ENCODE data around the gene MAMDC2. TPM values are rescaled to one million over a fixed set of nuclear protein-coding genes. Genes with fewer than 3 reads are reported as not detected.

The MAMDC2 gene
- total RNA-seq, 1 donor from 2014 or later: 211 TPM

GRCh38 chr9:70170151-70170790 is 126.6 kb downstream of the MAMDC2 start:
- Mint-ChIP-seq H3K4me3 (ENCODE audit: unreplicated experiment) (no peak overlapping the region), H3K36me3 (ENCODE audit: low read depth, unreplicated experiment) (peaks cover 22% of the 10 kb centered on the region), H3K27ac (ENCODE audit: unreplicated experiment) (no peak overlapping the region), H3K4me1 (ENCODE audit: low read depth, unreplicated experiment) (peaks cover 3% of the 10 kb centered on the region), H3K9me3 (ENCODE audit: unreplicated experiment) (no peaks in the 10 kb centered on the region), H3K27me3 (ENCODE audit: low read depth, unreplicated experiment) (no peaks in the 10 kb centered on the region)
- H3K27me3 ChIP-seq (ENCODE audit: insufficient read depth, low read length): no peaks in the 10 kb centered on the region
- H3K36me3 ChIP-seq (ENCODE audit: insufficient read depth, low read length): peaks cover 5% of the 10 kb centered on the region
- H3K4me1 ChIP-seq (ENCODE audit: insufficient read depth, low read length): no peaks in the 10 kb centered on the region
- H3K9ac ChIP-seq (ENCODE audit: low read length): no peak overlapping the region
- no peak overlapping the region for H3K4me2 ChIP-seq (ENCODE audit: low read length)
- no peaks in the 10 kb centered on the region for H3K79me2 ChIP-seq (ENCODE audit: insufficient read depth, low read length)
- no peaks in the 10 kb centered on the region for H3K9me3 ChIP-seq (ENCODE audit: insufficient read depth, low read depth, low read length)
- no peak for DNase-seq (ENCODE audit: low read depth)
- H3K27ac ChIP-seq (ENCODE audit: low read depth, low read length): no peak overlapping the region
- no peaks in the 10 kb centered on the region for H4K20me1 ChIP-seq (ENCODE audit: insufficient read depth, low read length)
- TF ChIP-seq CTCF (IDR thresholded peaks at IDR 0.05; ENCODE audit: insufficient read depth, low read depth, low read length) (no peak), EZH2 (IDR thresholded peaks at IDR 0.05; ENCODE audit: insufficient read depth, low read length) (no peak)
- no peak overlapping the region for H3K4me3 ChIP-seq (ENCODE audit: insufficient read depth, low read depth, low read length)
- no peak for FAIRE-seq
- H2AFZ ChIP-seq (ENCODE audit: low read depth, low read length): no peak overlapping the region

- Histone ChIP-seq H3K4me3 (ENCODE audit: insufficient read depth, low read depth, low read length) (no peak overlapping the region), H3K9me3 (ENCODE audit: insufficient read depth, low read depth, low read length) (no peaks in the 10 kb centered on the region), H3K4me2 (ENCODE audit: low read length) (no peak overlapping the region), H3K36me3 (ENCODE audit: insufficient read depth, low read length) (peaks cover 7% of the 10 kb centered on the region), H3K27ac (ENCODE audit: low read depth, low read length) (no peak overlapping the region), H2AFZ (ENCODE audit: low read depth, low read length) (no peak overlapping the region), H3K4me1 (ENCODE audit: insufficient read depth, low read length) (no peaks in the 10 kb centered on the region), H3K79me2 (ENCODE audit: insufficient read depth, low read length) (no peaks in the 10 kb centered on the region), H3K27me3 (ENCODE audit: insufficient read depth, low read length) (no peaks in the 10 kb centered on the region), H3K9ac (ENCODE audit: low read length) (no peak overlapping the region), H4K20me1 (ENCODE audit: insufficient read depth, low read length) (no peaks in the 10 kb centered on the region)
- Mint-ChIP-seq H3K9me3 (ENCODE audit: unreplicated experiment) (no peaks in the 10 kb centered on the region), H3K27me3 (ENCODE audit: low read depth, unreplicated experiment) (no peaks in the 10 kb centered on the region), H3K36me3 (ENCODE audit: low read depth, unreplicated experiment) (peaks cover 32% of the 10 kb centered on the region), H3K4me1 (ENCODE audit: low read depth, unreplicated experiment) (peaks cover 3% of the 10 kb centered on the region), H3K4me3 (ENCODE audit: unreplicated experiment) (no peak overlapping the region), H3K27ac (ENCODE audit: unreplicated experiment) (no peak overlapping the region)
- no peak for DNase-seq (ENCODE audit: low read depth)
- no peak for TF ChIP-seq CTCF (IDR thresholded peaks at IDR 0.05; ENCODE audit: insufficient read depth, low read depth, low read length)
- no peak for TF ChIP-seq EZH2 (IDR thresholded peaks at IDR 0.05; ENCODE audit: insufficient read depth, low read length)
- FAIRE-seq: no peak
Measured at GRCh38 chr9:70172532-70172931, 128.9 kb downstream of the MAMDC2 start.

- Mint-ChIP-seq H3K27me3 (ENCODE audit: low read depth, unreplicated experiment) (no peaks in the 10 kb centered on the region), H3K4me1 (ENCODE audit: low read depth, unreplicated experiment) (peaks cover under 1% of the 10 kb centered on the region), H3K27ac (ENCODE audit: unreplicated experiment) (no peak overlapping the region), H3K4me3 (ENCODE audit: unreplicated experiment) (no peak overlapping the region), H3K9me3 (ENCODE audit: unreplicated experiment) (peaks cover 6% of the 10 kb centered on the region), H3K36me3 (ENCODE audit: low read depth, unreplicated experiment) (peaks cover 46% of the 10 kb centered on the region)
- Histone ChIP-seq H3K9me3 (ENCODE audit: insufficient read depth, low read depth, low read length) (no peaks in the 10 kb centered on the region), H3K9ac (ENCODE audit: low read length) (no peak overlapping the region), H4K20me1 (ENCODE audit: insufficient read depth, low read length) (no peaks in the 10 kb centered on the region), H3K36me3 (ENCODE audit: insufficient read depth, low read length) (peaks cover 3% of the 10 kb centered on the region), H3K79me2 (ENCODE audit: insufficient read depth, low read length) (no peaks in the 10 kb centered on the region), H3K4me1 (ENCODE audit: insufficient read depth, low read length) (no peaks in the 10 kb centered on the region), H3K27me3 (ENCODE audit: insufficient read depth, low read length) (no peaks in the 10 kb centered on the region), H3K4me2 (ENCODE audit: low read length) (no peak overlapping the region), H2AFZ (ENCODE audit: low read depth, low read length) (no peak overlapping the region), H3K4me3 (ENCODE audit: insufficient read depth, low read depth, low read length) (no peak overlapping the region), H3K27ac (ENCODE audit: low read depth, low read length) (no peak overlapping the region)
- TF ChIP-seq CTCF (IDR thresholded peaks at IDR 0.05; ENCODE audit: insufficient read depth, low read depth, low read length) (no peak), EZH2 (IDR thresholded peaks at IDR 0.05; ENCODE audit: insufficient read depth, low read length) (no peak)
- FAIRE-seq: no peak
- DNase-seq (ENCODE audit: low read depth): no peak
Measured at GRCh38 chr9:70177121-70177520, 133.5 kb downstream of the MAMDC2 start.

Measured in astrocyte (in vitro differentiated cells and primary cell).